ENCODE measurements around the gene STPG3. TPM values are rescaled to one million over a fixed set of nuclear protein-coding genes. Genes with fewer than 3 reads are reported as not detected.

The STPG3 gene
- total and polyA plus RNA-seq, 2 experiments from 2014 or later, result not detected

GRCh38 chr9:137232510-137232909 lies 18.6 kb upstream of the STPG3 start:
- Histone ChIP-seq H3K27ac (no peak overlapping the region), H3K4me2 (ENCODE audit: unreplicated experiment) (no peak overlapping the region), H4K20me1 (ENCODE audit: insufficient read depth) (no peaks in the 10 kb centered on the region), H3K4me1 (ENCODE audit: insufficient read depth) (no peaks in the 10 kb centered on the region), H3F3A (ENCODE audit: insufficient read depth) (no peaks in the 10 kb centered on the region), H3K4me3 (no peak overlapping the region), H2AFZ (no peak overlapping the region), H3K9me2 (ENCODE audit: insufficient read depth) (no peaks in the 10 kb centered on the region), H3K9me3 (ENCODE audit: low read depth) (no peaks in the 10 kb centered on the region), H3K9ac (no peak overlapping the region), H3K79me2 (ENCODE audit: insufficient read depth) (0 out of 2 replicates have a peak, but pooled peaks cover 3% of the 10 kb centered on the region), H3K36me3 (ENCODE audit: low read depth) (no peaks in the 10 kb centered on the region), H3K27me3 (replicated peaks; ENCODE audit: insufficient read depth) (no peaks in the 10 kb centered on the region)
- 63 to 67% methylated on average over 21 to 23 of the region's 24 CpGs for WGBS, 2 experiments (ENCODE audit: low coverage in 1 of 2, low lambda C conversion rate in 2 of 2, missing lambda C conversion rate in 2 of 2)
- in situ Hi-C loops (cut with MboI), result no loop called here
- no peak for DNase-seq
- TF ChIP-seq EZH2phosphoT487 (IDR thresholded peaks at IDR 0.05; ENCODE audit: insufficient read depth, low read depth) (no peak), EZH2 (IDR thresholded peaks at IDR 0.05; ENCODE audit: insufficient read depth, poor library complexity, severe bottlenecking) (no peak)

GRCh38 chr9:137233143-137233980 lies 17.7 kb upstream of the STPG3 start:
- peaks cover 9% of the 10 kb centered on the region for H3K79me2 ChIP-seq (ENCODE audit: insufficient read depth)
- no peak overlapping the region for H3K9ac ChIP-seq
- 59 to 63% methylated on average over 26 to 40 of the region's 40 CpGs for WGBS, 2 experiments (ENCODE audit: low coverage in 1 of 2, low lambda C conversion rate in 2 of 2, missing lambda C conversion rate in 2 of 2)
- H3K36me3 ChIP-seq (ENCODE audit: low read depth), result no peaks in the 10 kb centered on the region
- in situ Hi-C loops (cut with MboI), result no loop called here
- DNase-seq, result no peak
- H3K27ac ChIP-seq, result no peak overlapping the region
- H3K27me3 ChIP-seq (replicated peaks; ENCODE audit: insufficient read depth), result no peaks in the 10 kb centered on the region
- no peak overlapping the region for H3K4me3 ChIP-seq
- H2AFZ ChIP-seq, result no peak overlapping the region
- no peak overlapping the region for H3K4me2 ChIP-seq (ENCODE audit: unreplicated experiment)
- no peak for TF ChIP-seq EZH2 (IDR thresholded peaks at IDR 0.05; ENCODE audit: insufficient read depth, poor library complexity, severe bottlenecking)
- no peak for TF ChIP-seq EZH2phosphoT487 (IDR thresholded peaks at IDR 0.05; ENCODE audit: insufficient read depth, low read depth)
- no peaks in the 10 kb centered on the region for H3F3A ChIP-seq (ENCODE audit: insufficient read depth)
- no peaks in the 10 kb centered on the region for H4K20me1 ChIP-seq (ENCODE audit: insufficient read depth)
- H3K9me2 ChIP-seq (ENCODE audit: insufficient read depth), result no peaks in the 10 kb centered on the region
- no peaks in the 10 kb centered on the region for H3K9me3 ChIP-seq (ENCODE audit: low read depth)
- H3K4me1 ChIP-seq (ENCODE audit: insufficient read depth), result no peaks in the 10 kb centered on the region

- WGBS, 2 experiments (ENCODE audit: low coverage in 1 of 2, low lambda C conversion rate in 2 of 2, missing lambda C conversion rate in 2 of 2), result 59 to 63% methylated on average over 14 to 39 of the region's 40 CpGs
- H3K4me3 ChIP-seq, result no peak overlapping the region
- H3K4me2 ChIP-seq (ENCODE audit: unreplicated experiment), result no peak overlapping the region
- TF ChIP-seq EZH2phosphoT487 (IDR thresholded peaks at IDR 0.05; ENCODE audit: insufficient read depth, low read depth), result no peak
- TF ChIP-seq EZH2 (IDR thresholded peaks at IDR 0.05; ENCODE audit: insufficient read depth, poor library complexity, severe bottlenecking), result no peak
- no peak overlapping the region for H2AFZ ChIP-seq
- no peaks in the 10 kb centered on the region for H3K9me2 ChIP-seq (ENCODE audit: insufficient read depth)
- no peaks in the 10 kb centered on the region for H3K9me3 ChIP-seq (ENCODE audit: low read depth)
- in situ Hi-C loops (cut with MboI), result no loop called here
- no peaks in the 10 kb centered on the region for H4K20me1 ChIP-seq (ENCODE audit: insufficient read depth)
- H3K79me2 ChIP-seq (ENCODE audit: insufficient read depth), result peaks cover 17% of the 10 kb centered on the region
- no peak overlapping the region for H3K27ac ChIP-seq
- no peak for DNase-seq
- H3K4me1 ChIP-seq (ENCODE audit: insufficient read depth), result no peaks in the 10 kb centered on the region
- no peak overlapping the region for H3K9ac ChIP-seq
- H3K27me3 ChIP-seq (replicated peaks; ENCODE audit: insufficient read depth), result no peaks in the 10 kb centered on the region
- no peaks in the 10 kb centered on the region; the same call in 1 of the 2 replicates for H3F3A ChIP-seq (ENCODE audit: insufficient read depth)
- no peaks in the 10 kb centered on the region for H3K36me3 ChIP-seq (ENCODE audit: low read depth)
These were observed 16.9 kb upstream of the STPG3 start for GRCh38 chr9:137234055-137234697.

- H4K20me1 ChIP-seq (ENCODE audit: insufficient read depth), result no peaks in the 10 kb centered on the region
- WGBS, 2 experiments (ENCODE audit: low coverage in 1 of 2, low lambda C conversion rate in 2 of 2, missing lambda C conversion rate in 2 of 2), result 50 to 64% methylated on average over 15 to 17 of the region's 18 CpGs
- H3K27me3 ChIP-seq (replicated peaks; ENCODE audit: insufficient read depth), result no peaks in the 10 kb centered on the region
- H2AFZ ChIP-seq, result no peak overlapping the region
- no peaks in the 10 kb centered on the region for H3K36me3 ChIP-seq (ENCODE audit: low read depth)
- DNase-seq, result no peak
- in situ Hi-C loops (cut with MboI), result no loop called here
- no peaks in the 10 kb centered on the region; the same call in 1 of the 2 replicates for H3F3A ChIP-seq (ENCODE audit: insufficient read depth)
- H3K4me3 ChIP-seq, result no peak overlapping the region
- no peaks in the 10 kb centered on the region for H3K9me2 ChIP-seq (ENCODE audit: insufficient read depth)
- no peak overlapping the region for H3K9ac ChIP-seq
- H3K9me3 ChIP-seq (ENCODE audit: low read depth), result no peaks in the 10 kb centered on the region
- H3K79me2 ChIP-seq (ENCODE audit: insufficient read depth), result peaks cover 24% of the 10 kb centered on the region
- TF ChIP-seq EZH2phosphoT487 (IDR thresholded peaks at IDR 0.05; ENCODE audit: insufficient read depth, low read depth) (no peak), EZH2 (IDR thresholded peaks at IDR 0.05; ENCODE audit: insufficient read depth, poor library complexity, severe bottlenecking) (no peak)
- H3K4me2 ChIP-seq (ENCODE audit: unreplicated experiment), result no peak overlapping the region
- H3K27ac ChIP-seq, result no peak overlapping the region
- no peaks in the 10 kb centered on the region for H3K4me1 ChIP-seq (ENCODE audit: insufficient read depth)
These were observed 16.2 kb upstream of the STPG3 start for GRCh38 chr9:137234758-137235423.

Data from GM23248 (cell line).